ENCODE measurements around the gene TAF7.

Gene TAF7

DNA sequence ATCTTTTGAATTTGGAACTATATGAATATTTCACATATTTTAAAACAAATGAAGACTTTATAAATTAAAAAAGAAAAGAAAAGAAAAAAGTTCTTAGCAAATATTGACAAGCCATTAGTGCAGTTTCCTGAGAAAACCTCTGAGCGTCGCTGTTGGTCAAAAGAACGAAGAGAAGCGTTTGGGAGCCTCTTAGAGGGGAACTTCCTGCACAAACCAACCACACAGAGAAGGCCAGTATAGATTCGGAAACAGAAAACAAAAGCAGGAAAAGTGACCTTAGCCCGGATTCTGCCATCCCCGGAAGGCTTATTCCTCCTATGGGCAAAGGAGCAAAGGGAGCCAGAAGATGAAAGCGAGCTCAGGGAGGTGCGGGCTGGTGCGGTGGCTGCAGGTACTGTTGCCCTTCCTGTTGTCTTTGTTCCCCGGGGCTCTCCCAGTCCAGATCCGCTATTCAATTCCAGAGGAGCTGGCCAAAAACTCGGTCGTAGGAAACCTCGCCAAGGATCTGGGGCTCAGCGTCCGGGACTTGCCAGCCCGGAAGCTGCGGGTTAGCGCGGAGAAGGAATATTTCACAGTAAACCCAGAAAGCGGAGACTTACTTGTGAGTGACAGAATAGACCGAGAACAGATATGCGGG, 39.3 kb upstream of the TAF7 start, which contains the start of gene PCDHGB2:
Gene PCDHGB2 (plus strand): TSS at position 205 of the 637 bp plus-strand sequence. CDS start 142 bp downstream, at position 347.
- Mint-ChIP-seq H3K9me3 (peaks cover 92% of the 10 kb centered on the region), H3K4me1 (no peaks in the 10 kb centered on the region), H3K27me3 (ENCODE audit: low read depth, poor library complexity) (no peaks in the 10 kb centered on the region), H3K36me3 (ENCODE audit: low read depth) (peaks cover 57% of the 10 kb centered on the region), H3K4me3 (peak within 1 kb of the TSS; percentile 28), H3K27ac (peak within 1 kb of the TSS; percentile 36)
- TF ChIP-seq, protein P1, sequence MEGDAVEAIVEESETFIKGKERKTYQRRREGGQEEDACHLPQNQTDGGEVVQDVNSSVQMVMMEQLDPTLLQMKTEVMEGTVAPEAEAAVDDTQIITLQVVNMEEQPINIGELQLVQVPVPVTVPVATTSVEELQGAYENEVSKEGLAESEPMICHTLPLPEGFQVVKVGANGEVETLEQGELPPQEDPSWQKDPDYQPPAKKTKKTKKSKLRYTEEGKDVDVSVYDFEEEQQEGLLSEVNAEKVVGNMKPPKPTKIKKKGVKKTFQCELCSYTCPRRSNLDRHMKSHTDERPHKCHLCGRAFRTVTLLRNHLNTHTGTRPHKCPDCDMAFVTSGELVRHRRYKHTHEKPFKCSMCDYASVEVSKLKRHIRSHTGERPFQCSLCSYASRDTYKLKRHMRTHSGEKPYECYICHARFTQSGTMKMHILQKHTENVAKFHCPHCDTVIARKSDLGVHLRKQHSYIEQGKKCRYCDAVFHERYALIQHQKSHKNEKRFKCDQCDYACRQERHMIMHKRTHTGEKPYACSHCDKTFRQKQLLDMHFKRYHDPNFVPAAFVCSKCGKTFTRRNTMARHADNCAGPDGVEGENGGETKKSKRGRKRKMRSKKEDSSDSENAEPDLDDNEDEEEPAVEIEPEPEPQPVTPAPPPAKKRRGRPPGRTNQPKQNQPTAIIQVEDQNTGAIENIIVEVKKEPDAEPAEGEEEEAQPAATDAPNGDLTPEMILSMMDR (IDR thresholded peaks at IDR 0.05), result peak; percentile 15
- no peak for DNase-seq

DNA sequence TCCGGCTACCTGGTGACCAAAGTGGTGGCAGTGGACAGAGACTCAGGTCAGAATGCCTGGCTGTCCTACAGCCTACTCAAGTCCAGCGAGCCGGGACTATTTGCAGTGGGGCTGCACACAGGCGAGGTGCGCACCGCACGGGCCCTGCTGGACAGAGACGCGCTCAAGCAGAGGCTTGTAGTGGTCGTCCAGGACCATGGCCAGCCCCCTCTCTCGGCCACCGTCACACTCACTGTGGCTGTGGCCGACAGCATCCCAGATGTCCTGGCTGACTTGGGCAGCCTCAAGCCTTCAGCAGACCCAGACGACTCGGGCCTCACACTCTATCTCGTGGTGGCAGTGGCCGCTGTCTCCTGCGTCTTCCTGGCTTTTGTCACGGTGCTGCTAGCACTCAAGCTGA, 36.4 kb upstream of the TAF7 start:
- H3K27ac Mint-ChIP-seq, result no peak overlapping the region
- peaks cover 92% of the 10 kb centered on the region for H3K9me3 Mint-ChIP-seq

DNA sequence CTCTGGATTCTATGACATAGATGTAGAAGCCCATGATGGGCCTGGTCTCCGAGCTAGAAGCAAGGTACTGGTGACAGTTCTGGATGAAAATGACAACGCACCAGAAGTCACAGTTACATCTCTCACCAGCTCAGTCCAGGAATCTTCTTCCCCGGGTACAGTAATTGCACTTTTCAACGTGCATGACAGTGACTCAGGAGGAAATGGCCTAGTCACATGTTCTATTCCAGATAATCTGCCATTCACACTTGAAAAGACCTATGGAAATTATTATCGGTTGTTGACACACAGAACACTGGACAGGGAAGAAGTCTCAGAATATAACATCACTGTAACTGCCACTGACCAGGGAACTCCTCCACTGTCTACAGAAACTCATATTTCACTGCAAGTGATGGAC, 35.5 kb upstream of the TAF7 start:
- no peak for DNase-seq
- H3K27ac Mint-ChIP-seq, result no peak overlapping the region
- TF ChIP-seq, protein P1 (IDR thresholded peaks at IDR 0.05), result no peak
- H3K9me3 Mint-ChIP-seq, result peaks cover 91% of the 10 kb centered on the region
- H3K36me3 Mint-ChIP-seq (ENCODE audit: low read depth), result peaks cover 51% of the 10 kb centered on the region
- H3K4me1 Mint-ChIP-seq, result no peaks in the 10 kb centered on the region
- no peaks in the 10 kb centered on the region for H3K27me3 Mint-ChIP-seq (ENCODE audit: low read depth, poor library complexity)
- no peak overlapping the region for H3K4me3 Mint-ChIP-seq

More for the DNA sequence above, 36.4 kb upstream of the TAF7 start:
- DNase-seq, result no peak
- Mint-ChIP-seq H3K27me3 (ENCODE audit: low read depth, poor library complexity) (no peaks in the 10 kb centered on the region), H3K4me3 (no peak overlapping the region), H3K36me3 (ENCODE audit: low read depth) (peaks cover 55% of the 10 kb centered on the region), H3K4me1 (no peaks in the 10 kb centered on the region)
- TF ChIP-seq, protein P1 (IDR thresholded peaks at IDR 0.05), result no peak

DNA sequence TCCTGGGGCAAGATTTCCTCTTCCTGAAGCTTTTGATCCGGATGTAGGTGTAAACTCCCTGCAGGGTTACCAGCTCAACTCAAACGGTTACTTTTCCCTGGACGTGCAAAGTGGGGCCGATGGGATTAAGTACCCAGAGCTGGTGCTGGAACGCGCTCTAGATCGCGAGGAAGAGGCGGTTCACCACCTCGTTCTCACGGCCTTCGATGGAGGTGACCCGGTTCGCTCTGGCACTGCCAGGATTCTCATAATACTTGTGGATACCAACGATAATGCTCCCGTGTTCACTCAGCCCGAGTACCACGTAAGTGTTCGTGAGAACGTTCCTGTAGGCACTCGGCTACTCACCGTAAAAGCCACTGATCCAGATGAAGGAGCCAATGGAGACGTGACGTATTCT, 35.1 kb upstream of the TAF7 start:
- DNase-seq, result no peak
- no peak overlapping the region for H3K4me3 Mint-ChIP-seq
- H3K9me3 Mint-ChIP-seq, result peaks cover 91% of the 10 kb centered on the region
- TF ChIP-seq, protein P1 (IDR thresholded peaks at IDR 0.05), result no peak
- no peak overlapping the region for H3K27ac Mint-ChIP-seq
- H3K36me3 Mint-ChIP-seq (ENCODE audit: low read depth), result peaks cover 46% of the 10 kb centered on the region
- no peaks in the 10 kb centered on the region for H3K27me3 Mint-ChIP-seq (ENCODE audit: low read depth, poor library complexity)
- H3K4me1 Mint-ChIP-seq, result no peaks in the 10 kb centered on the region

DNA sequence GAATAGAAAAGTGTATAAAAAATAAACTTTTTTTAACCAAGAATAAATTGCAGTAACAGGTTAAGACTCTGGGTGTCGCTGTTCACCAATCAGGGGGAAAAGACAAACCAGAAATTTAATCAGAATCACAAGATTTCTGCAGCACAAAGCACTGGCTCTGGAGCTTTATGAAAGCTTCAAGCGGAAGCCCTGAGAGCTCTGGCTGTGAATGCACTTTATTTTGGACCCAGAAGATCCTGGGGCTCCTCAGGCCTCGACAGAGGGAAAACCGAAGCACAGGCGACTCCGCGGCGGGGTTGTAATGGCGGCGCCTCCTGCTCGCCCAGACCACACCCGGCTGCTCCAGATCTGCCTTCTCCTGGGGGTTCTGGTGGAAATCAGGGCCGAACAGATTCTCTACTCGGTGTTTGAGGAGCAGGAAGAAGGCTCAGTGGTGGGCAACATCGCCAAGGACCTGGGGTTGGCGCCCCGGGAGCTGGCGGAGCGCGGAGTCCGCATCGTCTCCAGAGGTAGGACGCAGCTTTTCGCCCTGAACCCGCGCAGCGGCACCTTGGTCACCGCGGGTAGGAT, 34.4 kb upstream of the TAF7 start, which contains the start of gene PCDHGA4:
Gene PCDHGA4 (plus strand): TSS at position 122 of the 570 bp plus-strand sequence. CDS start 87 bp downstream, at position 209.
- Mint-ChIP-seq H3K4me1 (no peaks in the 10 kb centered on the region), H3K36me3 (ENCODE audit: low read depth) (peaks cover 45% of the 10 kb centered on the region), H3K27ac (no peak within 1 kb of the TSS), H3K27me3 (ENCODE audit: low read depth, poor library complexity) (peaks cover 2% of the 10 kb centered on the region), H3K9me3 (peaks cover 91% of the 10 kb centered on the region), H3K4me3 (no peak within 1 kb of the TSS)
- TF ChIP-seq, protein P1 (IDR thresholded peaks at IDR 0.05), result no peak
- DNase-seq, result no peak
